ENCODE measurements around the gene PIGX.

DNA sequence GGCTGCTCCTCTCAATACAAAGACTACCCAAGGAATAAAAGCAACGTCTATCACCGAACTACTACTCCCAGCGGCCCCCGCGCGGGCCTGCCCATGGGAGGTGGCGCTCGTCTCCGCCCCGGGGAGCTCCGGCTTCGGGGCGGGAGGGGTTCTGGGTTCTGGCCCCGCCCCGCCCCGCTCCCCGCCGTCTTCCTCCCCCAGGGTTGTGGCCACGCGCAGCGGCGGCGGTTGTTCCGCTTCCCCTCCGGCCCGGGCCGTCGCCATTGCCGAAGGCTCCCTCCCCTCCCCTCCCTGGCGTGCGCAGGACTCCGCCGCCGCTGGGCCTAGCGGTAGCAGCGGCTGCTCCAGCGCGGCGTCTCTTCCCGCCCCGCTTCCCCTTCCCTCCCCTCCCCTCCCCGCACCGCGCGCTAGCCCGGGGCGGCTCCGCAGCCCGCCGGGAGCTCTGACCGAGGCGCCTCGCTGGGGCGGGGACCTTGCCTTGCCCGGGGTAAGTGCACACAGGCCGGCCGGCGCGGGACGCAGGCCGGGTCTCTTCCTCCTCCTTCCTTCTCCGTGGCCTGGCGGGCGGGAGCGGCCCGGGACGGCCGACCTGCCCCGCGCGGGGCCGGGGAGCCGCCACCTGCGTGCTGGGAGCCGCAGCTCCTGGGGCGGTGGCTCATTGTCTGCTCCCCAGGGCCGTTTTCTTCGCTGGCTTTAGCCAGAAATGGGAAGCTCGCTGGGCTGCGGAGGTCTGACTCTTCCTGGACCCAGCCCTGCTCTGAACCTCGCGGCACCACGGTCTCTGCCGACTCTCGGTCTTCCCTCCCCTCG is 27.7 kb downstream of the PIGX start, which contains the start of gene PAK2:
- TF ChIP-seq TAF1 (IDR thresholded peaks at IDR 0.05; ENCODE audit: borderline replicate concordance, insufficient read depth, low read length) (peak; percentile 63; the same call in 1 of the 2 replicates), POLR2AphosphoS5 (IDR thresholded peaks at IDR 0.05; ENCODE audit: low read depth, low read length) (peak; percentile 63), FOXP2 (optimal IDR thresholded peaks at IDR 0.05; ENCODE audit: borderline replicate concordance, extremely low read depth, extremely low read length, insufficient read depth) (peak; percentile 58), SIN3A (IDR thresholded peaks at IDR 0.05; ENCODE audit: borderline replicate concordance, insufficient read depth, low read length) (peak; percentile 35; the same call in 1 of the 2 replicates)
- TF ChIP-seq, protein P1, sequence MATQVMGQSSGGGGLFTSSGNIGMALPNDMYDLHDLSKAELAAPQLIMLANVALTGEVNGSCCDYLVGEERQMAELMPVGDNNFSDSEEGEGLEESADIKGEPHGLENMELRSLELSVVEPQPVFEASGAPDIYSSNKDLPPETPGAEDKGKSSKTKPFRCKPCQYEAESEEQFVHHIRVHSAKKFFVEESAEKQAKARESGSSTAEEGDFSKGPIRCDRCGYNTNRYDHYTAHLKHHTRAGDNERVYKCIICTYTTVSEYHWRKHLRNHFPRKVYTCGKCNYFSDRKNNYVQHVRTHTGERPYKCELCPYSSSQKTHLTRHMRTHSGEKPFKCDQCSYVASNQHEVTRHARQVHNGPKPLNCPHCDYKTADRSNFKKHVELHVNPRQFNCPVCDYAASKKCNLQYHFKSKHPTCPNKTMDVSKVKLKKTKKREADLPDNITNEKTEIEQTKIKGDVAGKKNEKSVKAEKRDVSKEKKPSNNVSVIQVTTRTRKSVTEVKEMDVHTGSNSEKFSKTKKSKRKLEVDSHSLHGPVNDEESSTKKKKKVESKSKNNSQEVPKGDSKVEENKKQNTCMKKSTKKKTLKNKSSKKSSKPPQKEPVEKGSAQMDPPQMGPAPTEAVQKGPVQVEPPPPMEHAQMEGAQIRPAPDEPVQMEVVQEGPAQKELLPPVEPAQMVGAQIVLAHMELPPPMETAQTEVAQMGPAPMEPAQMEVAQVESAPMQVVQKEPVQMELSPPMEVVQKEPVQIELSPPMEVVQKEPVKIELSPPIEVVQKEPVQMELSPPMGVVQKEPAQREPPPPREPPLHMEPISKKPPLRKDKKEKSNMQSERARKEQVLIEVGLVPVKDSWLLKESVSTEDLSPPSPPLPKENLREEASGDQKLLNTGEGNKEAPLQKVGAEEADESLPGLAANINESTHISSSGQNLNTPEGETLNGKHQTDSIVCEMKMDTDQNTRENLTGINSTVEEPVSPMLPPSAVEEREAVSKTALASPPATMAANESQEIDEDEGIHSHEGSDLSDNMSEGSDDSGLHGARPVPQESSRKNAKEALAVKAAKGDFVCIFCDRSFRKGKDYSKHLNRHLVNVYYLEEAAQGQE (IDR thresholded peaks at IDR 0.05; ENCODE audit: insufficient read depth in 1 of 2, low read depth in 2 of 2, low read length in 2 of 2): no peak

Measured in PFSK-1 (cell line).